A673 (cell line): ENCODE data around the gene HOXB8. TPM values are rescaled to one million over a fixed set of nuclear protein-coding genes. Genes with fewer than 3 reads are reported as not detected.

ENCODE experiments used
- BruUV-seq: library from RNA; stranded (reverse); fragments of 400-500 nt; replicated peaks from 2 replicates; lab custom pipeline; 2021; lab: Mats Ljungman, UMichigan
- CTCF ChIA-PET: fragments of 300-600 bp; sonication (Branson Sonifier 250); formaldehyde crosslinking; loops from one replicate; lab custom pipeline; 2022; ENCODE audit warnings: antibody characterized with exemption; lab: Charles Lee
- POLR2A ChIA-PET: fragments of 300-600 bp; sonication (Branson Sonifier 250); formaldehyde crosslinking; loops from one replicate; lab custom pipeline; 2022; ENCODE audit warnings: antibody characterized with exemption; ENCODE audit not compliant: low non-redundant PET; lab: Charles Lee
- DNase-seq: peaks from one replicate; pipeline ENCODE4 v3.0.0-alpha.2; 2015; ENCODE audit warnings: low spot score
- H3K27ac ChIP-seq: fragments of 200-600 bp; sonication (generic); 2 replicates; pipeline ENCODE4 v1.5.1; 2016; ENCODE audit warnings: mixed run types, low read depth, mild to moderate bottlenecking, mixed read lengths, antibody characterized with exemption, low read length; ENCODE audit not compliant: poor library complexity, severe bottlenecking
- H3K27me3 ChIP-seq: fragments of 200-600 bp; sonication (generic); replicated peaks from 2 replicates; pipeline ENCODE4 v1.6.1; 2017; ENCODE audit warnings: mixed run types, low read depth, mild to moderate bottlenecking, mixed read lengths, antibody characterized with exemption, low read length; ENCODE audit not compliant: insufficient read depth, poor library complexity
- H3K36me3 ChIP-seq: fragments of 200-600 bp; sonication (generic); 2 replicates; pipeline ENCODE4 v1.6.1; 2016; ENCODE audit warnings: mixed run types, mild to moderate bottlenecking, mixed read lengths, antibody characterized with exemption, low read length; ENCODE audit not compliant: insufficient read depth, poor library complexity, severe bottlenecking
- H3K4me1 ChIP-seq: fragments of 200-600 bp; sonication (generic); 2 replicates; pipeline ENCODE4 v1.6.1; 2017; ENCODE audit warnings: mixed run types, mild to moderate bottlenecking, mixed read lengths, antibody characterized with exemption, low read length; ENCODE audit not compliant: insufficient read depth, poor library complexity, severe bottlenecking
- H3K4me3 ChIP-seq: fragments of 200-600 bp; sonication (generic); 2 replicates; pipeline ENCODE4 v1.5.1; 2016; ENCODE audit warnings: low read depth, mixed run types, mild to moderate bottlenecking, mixed read lengths, low read length; ENCODE audit not compliant: poor library complexity, severe bottlenecking
- H3K9me3 ChIP-seq: fragments of 200-600 bp; sonication (generic); 2 replicates; pipeline ENCODE4 v1.6.1; 2016; ENCODE audit warnings: mixed run types, low read depth, mild to moderate bottlenecking, mixed read lengths, antibody characterized with exemption, low read length; ENCODE audit not compliant: poor library complexity, severe bottlenecking
- EZH2 ChIP-seq: fragments of 200-600 bp; sonication (generic); IDR thresholded peaks from 2 replicates; pipeline ENCODE4 v1.6.1; 2017; ENCODE audit warnings: borderline replicate concordance, low read depth, mild to moderate bottlenecking, mixed read lengths, antibody characterized with exemption, low read length; ENCODE audit not compliant: poor library complexity, severe bottlenecking
- intact Hi-C: fragments of 100-400 bp; cut with micrococcal nuclease; formaldehyde crosslinking; loops from one replicate; pipeline ENCODE4 v1.10.0; 2022; ENCODE audit not compliant: unreplicated experiment
- total RNA-seq: library from RNA; stranded (reverse); gene quantifications from 2 replicates; pipeline ENCODE4 v1.2.3, GENCODE V29; 2021
- TF ChIP-seq, protein P1 (sequence below): fragments of 300-800, 200-600 bp; sonication (generic); conservative IDR thresholded peaks from 2 replicates; pipeline ENCODE4 v1.5.1; 2017; ENCODE audit warnings: low read depth, mild to moderate bottlenecking, antibody characterized with exemption, low read length, moderate library complexity, mixed read lengths

HOXB8 gene
- total RNA-seq, 1 experiment from 2014 or later, result 13.1 TPM

DNA sequence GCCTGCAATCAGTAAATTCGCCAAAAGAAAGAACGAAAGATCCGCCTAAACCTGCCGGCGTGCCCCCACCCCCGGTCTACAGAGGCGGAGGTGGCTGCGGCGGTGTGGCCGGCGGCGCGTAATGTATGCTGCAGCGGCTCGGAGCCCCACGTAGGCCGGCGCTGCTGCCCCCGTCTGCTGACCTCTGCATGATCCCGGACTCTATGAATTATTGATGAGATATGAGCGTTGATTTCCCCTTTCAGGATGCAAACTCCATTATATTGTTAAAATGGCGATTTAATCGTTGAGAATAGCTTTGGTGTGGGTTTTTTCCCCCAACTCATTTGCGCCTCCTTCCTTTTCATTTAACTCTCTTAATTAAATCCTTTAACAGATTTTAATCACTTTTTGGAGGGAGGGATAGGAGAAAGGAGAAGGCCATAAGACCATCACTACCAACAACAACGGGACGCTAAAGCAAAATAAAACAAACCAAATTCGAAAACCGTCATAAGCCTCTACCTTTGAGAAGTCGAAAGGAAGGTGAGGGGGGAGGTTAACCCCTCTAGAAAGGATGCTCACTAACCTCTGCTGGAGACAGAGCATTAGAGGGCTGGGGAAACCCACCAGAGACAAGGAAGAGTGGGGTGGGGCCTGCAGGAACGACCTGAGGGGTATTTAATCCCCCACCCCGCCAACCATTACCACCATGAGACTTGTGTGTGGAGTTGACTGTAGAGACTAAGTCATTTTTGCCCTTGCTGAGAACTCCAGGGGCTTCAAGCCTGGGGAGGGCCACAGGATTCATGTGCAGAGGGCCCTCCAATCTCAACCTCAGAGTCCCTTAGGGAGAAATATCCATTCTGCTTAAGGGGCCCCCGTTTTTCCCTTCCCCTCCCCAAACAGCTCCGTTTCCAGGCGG lies 28.5 kb downstream of the HOXB8 start:
- TF ChIP-seq EZH2, result no peak
- TF ChIP-seq, protein P1, sequence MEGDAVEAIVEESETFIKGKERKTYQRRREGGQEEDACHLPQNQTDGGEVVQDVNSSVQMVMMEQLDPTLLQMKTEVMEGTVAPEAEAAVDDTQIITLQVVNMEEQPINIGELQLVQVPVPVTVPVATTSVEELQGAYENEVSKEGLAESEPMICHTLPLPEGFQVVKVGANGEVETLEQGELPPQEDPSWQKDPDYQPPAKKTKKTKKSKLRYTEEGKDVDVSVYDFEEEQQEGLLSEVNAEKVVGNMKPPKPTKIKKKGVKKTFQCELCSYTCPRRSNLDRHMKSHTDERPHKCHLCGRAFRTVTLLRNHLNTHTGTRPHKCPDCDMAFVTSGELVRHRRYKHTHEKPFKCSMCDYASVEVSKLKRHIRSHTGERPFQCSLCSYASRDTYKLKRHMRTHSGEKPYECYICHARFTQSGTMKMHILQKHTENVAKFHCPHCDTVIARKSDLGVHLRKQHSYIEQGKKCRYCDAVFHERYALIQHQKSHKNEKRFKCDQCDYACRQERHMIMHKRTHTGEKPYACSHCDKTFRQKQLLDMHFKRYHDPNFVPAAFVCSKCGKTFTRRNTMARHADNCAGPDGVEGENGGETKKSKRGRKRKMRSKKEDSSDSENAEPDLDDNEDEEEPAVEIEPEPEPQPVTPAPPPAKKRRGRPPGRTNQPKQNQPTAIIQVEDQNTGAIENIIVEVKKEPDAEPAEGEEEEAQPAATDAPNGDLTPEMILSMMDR, result no peak
- H3K27me3 ChIP-seq, result no peaks in the 10 kb centered on the region
- H3K27ac ChIP-seq, result peak overlapping the region; percentile 40
- intact Hi-C loops, result no loop called here
- peaks cover 59% of the 10 kb centered on the region for H3K4me1 ChIP-seq
- ChIA-PET CTCF (interaction anchor here (0.5 to 1.4 kb wide), 4 partner anchors 28 to 489 kb away, joined by 3 to 8 read pairs (median 6); partner anchors contain the start of gene HOXB8), POLR2A (interaction anchor here (0.5 to 0.6 kb wide), 2 partner anchors 29 to 43 kb away, joined by 3 read pairs; partner anchors contain the start of gene HOXB8)
- no TSS peak for BruUV-seq
- peaks cover 4% of the 10 kb centered on the region for H3K36me3 ChIP-seq
- H3K4me3 ChIP-seq, result peak overlapping the region; percentile 53
- DNase-seq, result peak; percentile 55
- no peaks in the 10 kb centered on the region for H3K9me3 ChIP-seq

DNA sequence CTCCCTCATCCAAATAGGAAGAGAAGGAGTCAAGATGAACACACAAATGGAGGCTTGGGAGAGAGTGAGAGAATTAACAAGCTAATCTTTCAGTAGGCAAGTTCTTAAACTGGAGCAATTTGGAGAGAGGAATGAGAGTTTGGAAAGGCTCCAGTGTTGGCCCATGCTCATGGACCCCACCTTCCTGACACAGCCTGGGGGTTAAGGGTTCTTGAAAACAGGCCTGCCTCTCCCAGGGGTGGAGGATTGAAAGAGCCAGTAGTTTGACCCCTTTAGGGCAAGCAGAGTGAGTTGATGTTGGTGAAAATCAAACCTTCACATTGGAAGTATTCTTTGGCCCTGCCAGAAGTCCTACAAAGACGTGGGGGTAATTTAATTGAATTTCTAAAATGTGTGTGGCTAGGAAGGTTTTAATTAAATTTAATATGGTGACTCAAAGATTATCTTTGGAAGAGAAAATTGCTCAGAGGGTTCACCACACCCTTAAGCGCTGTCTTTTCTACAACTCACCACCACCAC lies 30.8 kb downstream of the HOXB8 start:
- no peak overlapping the region for H3K4me3 ChIP-seq
- intact Hi-C loops, result no loop called here
- no peaks in the 10 kb centered on the region for H3K9me3 ChIP-seq
- no peak overlapping the region for H3K27ac ChIP-seq
- H3K36me3 ChIP-seq, result no peaks in the 10 kb centered on the region
- BruUV-seq, result no TSS peak
- ChIA-PET CTCF (interaction anchor here (1.4 kb wide), 1 partner anchor 8 kb away, joined by 3 read pairs; no protein-coding TSS in a partner anchor), POLR2A (interaction anchor here (0.5 kb wide), 1 partner anchor 197 kb away, joined by 3 read pairs; no protein-coding TSS in a partner anchor)
- no peak for DNase-seq
- H3K4me1 ChIP-seq, result peaks cover 56% of the 10 kb centered on the region
- no peak for TF ChIP-seq EZH2
- TF ChIP-seq, protein P1, result no peak
- no peaks in the 10 kb centered on the region for H3K27me3 ChIP-seq

- H3K27ac ChIP-seq, result no peak overlapping the region
- H3K36me3 ChIP-seq, result no peaks in the 10 kb centered on the region
- DNase-seq, result no peak
- H3K9me3 ChIP-seq, result no peaks in the 10 kb centered on the region
- no peak for TF ChIP-seq EZH2
- TF ChIP-seq, protein P1, result no peak
- H3K4me1 ChIP-seq, result peaks cover 53% of the 10 kb centered on the region
- no peak overlapping the region for H3K4me3 ChIP-seq
- ChIA-PET CTCF (interaction anchor here (1.4 kb wide), 1 partner anchor 9 kb away, joined by 3 read pairs; no protein-coding TSS in a partner anchor), POLR2A (interaction anchor here (0.5 to 0.7 kb wide), 4 partner anchors 197 to 238 kb away, joined by 3 to 8 read pairs (median 3); no protein-coding TSS in a partner anchor)
- no TSS peak for BruUV-seq
- no peaks in the 10 kb centered on the region for H3K27me3 ChIP-seq
- intact Hi-C loops, result no loop called here
Observed at GRCh38 chr17:48583708-48584222, 31.3 kb downstream of the HOXB8 start.
